Measurements from ENCODE around the gene WDR77. TPM values are rescaled to one million over a fixed set of nuclear protein-coding genes. Genes with fewer than 3 reads are reported as not detected.

Gene WDR77
- total RNA-seq, 1 experiment from 2014 or later, result 59.7 TPM

GRCh38 chr1:111467865-111468716 lies 19.0 kb upstream of the WDR77 start:
- Histone ChIP-seq H3K9me2 (replicated peaks; ENCODE audit: insufficient read depth, low read length) (no peaks in the 10 kb centered on the region), H3K4me3 (ENCODE audit: low read length) (no peak overlapping the region), H3K79me2 (ENCODE audit: low read length) (no peaks in the 10 kb centered on the region), H3K4me1 (ENCODE audit: low read length) (peaks cover 14% of the 10 kb centered on the region), H3K9ac (ENCODE audit: low read length) (no peak overlapping the region), H3K36me3 (ENCODE audit: insufficient read depth, low read length) (peaks cover 12% of the 10 kb centered on the region), H3K27ac (ENCODE audit: low read length) (no peak overlapping the region), H3K27me3 (ENCODE audit: low read length) (no peaks in the 10 kb centered on the region), H2AFZ (ENCODE audit: low read length) (no peak overlapping the region), H3K9me3 (ENCODE audit: low read length) (no peaks in the 10 kb centered on the region), H3K4me2 (ENCODE audit: low read depth, low read length, poor library complexity, severe bottlenecking) (no peak overlapping the region), H4K20me1 (ENCODE audit: insufficient read depth, low read depth, low read length) (no peaks in the 10 kb centered on the region)
- DNase-seq, result no peak

- no peaks in the 10 kb centered on the region for H3K79me2 ChIP-seq (ENCODE audit: low read length)
- no peaks in the 10 kb centered on the region for H4K20me1 ChIP-seq (ENCODE audit: insufficient read depth, low read depth, low read length)
- H3K9me3 ChIP-seq (ENCODE audit: low read length), result no peaks in the 10 kb centered on the region
- no peak for DNase-seq
- H3K4me3 ChIP-seq (ENCODE audit: low read length), result no peak overlapping the region
- peaks cover 20% of the 10 kb centered on the region for H3K36me3 ChIP-seq (ENCODE audit: insufficient read depth, low read length)
- H3K9me2 ChIP-seq (replicated peaks; ENCODE audit: insufficient read depth, low read length), result no peaks in the 10 kb centered on the region
- no peak overlapping the region for H3K9ac ChIP-seq (ENCODE audit: low read length)
- peaks cover 13% of the 10 kb centered on the region for H3K4me1 ChIP-seq (ENCODE audit: low read length)
- H3K4me2 ChIP-seq (ENCODE audit: low read depth, low read length, poor library complexity, severe bottlenecking), result no peak overlapping the region
- no peak overlapping the region for H3K27ac ChIP-seq (ENCODE audit: low read length)
- H3K27me3 ChIP-seq (ENCODE audit: low read length), result no peaks in the 10 kb centered on the region
- no peak overlapping the region for H2AFZ ChIP-seq (ENCODE audit: low read length)
These were observed 17.4 kb upstream of the WDR77 start for GRCh38 chr1:111466480-111466879.

GRCh38 chr1:111465754-111466153 lies 16.7 kb upstream of the WDR77 start:
- H4K20me1 ChIP-seq (ENCODE audit: insufficient read depth, low read depth, low read length), result no peaks in the 10 kb centered on the region
- no peaks in the 10 kb centered on the region for H3K79me2 ChIP-seq (ENCODE audit: low read length)
- H3K4me1 ChIP-seq (ENCODE audit: low read length), result peaks cover 6% of the 10 kb centered on the region
- no peaks in the 10 kb centered on the region for H3K27me3 ChIP-seq (ENCODE audit: low read length)
- DNase-seq, result no peak
- no peak overlapping the region for H3K9ac ChIP-seq (ENCODE audit: low read length)
- no peak overlapping the region for H3K27ac ChIP-seq (ENCODE audit: low read length)
- H2AFZ ChIP-seq (ENCODE audit: low read length), result no peak overlapping the region
- no peaks in the 10 kb centered on the region for H3K9me2 ChIP-seq (replicated peaks; ENCODE audit: insufficient read depth, low read length)
- no peak overlapping the region for H3K4me3 ChIP-seq (ENCODE audit: low read length)
- H3K4me2 ChIP-seq (ENCODE audit: low read depth, low read length, poor library complexity, severe bottlenecking), result no peak overlapping the region
- no peaks in the 10 kb centered on the region for H3K9me3 ChIP-seq (ENCODE audit: low read length)
- H3K36me3 ChIP-seq (ENCODE audit: insufficient read depth, low read length), result peaks cover 26% of the 10 kb centered on the region

- no peaks in the 10 kb centered on the region for H3K9me3 ChIP-seq (ENCODE audit: low read length)
- peaks cover 38% of the 10 kb centered on the region for H3K36me3 ChIP-seq (ENCODE audit: insufficient read depth, low read length)
- no peak overlapping the region for H3K27ac ChIP-seq (ENCODE audit: low read length)
- H3K79me2 ChIP-seq (ENCODE audit: low read length), result peaks cover 6% of the 10 kb centered on the region; the same call in 1 of the 2 replicates
- no peak overlapping the region for H2AFZ ChIP-seq (ENCODE audit: low read length)
- H3K27me3 ChIP-seq (ENCODE audit: low read length), result no peaks in the 10 kb centered on the region
- H3K4me1 ChIP-seq (ENCODE audit: low read length), result no peaks in the 10 kb centered on the region
- H3K4me3 ChIP-seq (ENCODE audit: low read length), result no peak overlapping the region
- no peaks in the 10 kb centered on the region for H4K20me1 ChIP-seq (ENCODE audit: insufficient read depth, low read depth, low read length)
- no peak overlapping the region for H3K9ac ChIP-seq (ENCODE audit: low read length)
- no peak for DNase-seq
- H3K4me2 ChIP-seq (ENCODE audit: low read depth, low read length, poor library complexity, severe bottlenecking), result no peak overlapping the region
- no peaks in the 10 kb centered on the region for H3K9me2 ChIP-seq (replicated peaks; ENCODE audit: insufficient read depth, low read length)
These were observed 14.1 kb upstream of the WDR77 start for GRCh38 chr1:111463029-111463683.

GRCh38 chr1:111462370-111463028 lies 13.4 kb upstream of the WDR77 start:
- Histone ChIP-seq H3K4me2 (ENCODE audit: low read depth, low read length, poor library complexity, severe bottlenecking) (no peak overlapping the region), H3K36me3 (ENCODE audit: insufficient read depth, low read length) (peaks cover 45% of the 10 kb centered on the region), H3K27ac (ENCODE audit: low read length) (no peak overlapping the region), H3K9me2 (replicated peaks; ENCODE audit: insufficient read depth, low read length) (no peaks in the 10 kb centered on the region), H3K4me1 (ENCODE audit: low read length) (no peaks in the 10 kb centered on the region), H3K79me2 (ENCODE audit: low read length) (peaks cover 6% of the 10 kb centered on the region; the same call in 1 of the 2 replicates), H2AFZ (ENCODE audit: low read length) (no peak overlapping the region), H3K9me3 (ENCODE audit: low read length) (no peaks in the 10 kb centered on the region), H4K20me1 (ENCODE audit: insufficient read depth, low read depth, low read length) (no peaks in the 10 kb centered on the region), H3K9ac (ENCODE audit: low read length) (no peak overlapping the region), H3K27me3 (ENCODE audit: low read length) (no peaks in the 10 kb centered on the region), H3K4me3 (ENCODE audit: low read length) (no peak overlapping the region)
- no peak for DNase-seq

GRCh38 chr1:111461765-111462164 lies 12.7 kb upstream of the WDR77 start:
- Histone ChIP-seq H3K79me2 (ENCODE audit: low read length) (peaks cover 10% of the 10 kb centered on the region), H3K9me2 (replicated peaks; ENCODE audit: insufficient read depth, low read length) (no peaks in the 10 kb centered on the region), H3K9ac (ENCODE audit: low read length) (no peak overlapping the region), H3K27ac (ENCODE audit: low read length) (no peak overlapping the region), H3K9me3 (ENCODE audit: low read length) (no peaks in the 10 kb centered on the region), H2AFZ (ENCODE audit: low read length) (no peak overlapping the region), H3K4me2 (ENCODE audit: low read depth, low read length, poor library complexity, severe bottlenecking) (no peak overlapping the region), H3K27me3 (ENCODE audit: low read length) (no peaks in the 10 kb centered on the region), H3K4me1 (ENCODE audit: low read length) (no peaks in the 10 kb centered on the region), H3K4me3 (ENCODE audit: low read length) (no peak overlapping the region), H3K36me3 (ENCODE audit: insufficient read depth, low read length) (peaks cover 52% of the 10 kb centered on the region), H4K20me1 (ENCODE audit: insufficient read depth, low read depth, low read length) (no peaks in the 10 kb centered on the region)
- no peak for DNase-seq

- Histone ChIP-seq H3K4me3 (ENCODE audit: low read length) (no peak overlapping the region), H3K27me3 (ENCODE audit: low read length) (no peaks in the 10 kb centered on the region), H3K9me3 (ENCODE audit: low read length) (no peaks in the 10 kb centered on the region), H3K27ac (ENCODE audit: low read length) (no peak overlapping the region), H3K79me2 (ENCODE audit: low read length) (peaks cover 70% of the 10 kb centered on the region), H3K36me3 (ENCODE audit: insufficient read depth, low read length) (peaks cover 78% of the 10 kb centered on the region), H3K9me2 (replicated peaks; ENCODE audit: insufficient read depth, low read length) (0 out of 2 replicates have a peak, but pooled peaks cover 2% of the 10 kb centered on the region), H4K20me1 (ENCODE audit: insufficient read depth, low read depth, low read length) (0 out of 2 replicates have a peak, but pooled peaks cover 9% of the 10 kb centered on the region), H2AFZ (ENCODE audit: low read length) (no peak overlapping the region), H3K4me1 (ENCODE audit: low read length) (peaks cover 16% of the 10 kb centered on the region), H3K9ac (ENCODE audit: low read length) (no peak overlapping the region), H3K4me2 (ENCODE audit: low read depth, low read length, poor library complexity, severe bottlenecking) (no peak overlapping the region)
- DNase-seq, result no peak
These were observed 6.6 kb upstream of the WDR77 start for GRCh38 chr1:111455642-111456031.

Data from Karpas-422 (cell line).